Measurements from ENCODE around the gene SYTL3.

DNA sequence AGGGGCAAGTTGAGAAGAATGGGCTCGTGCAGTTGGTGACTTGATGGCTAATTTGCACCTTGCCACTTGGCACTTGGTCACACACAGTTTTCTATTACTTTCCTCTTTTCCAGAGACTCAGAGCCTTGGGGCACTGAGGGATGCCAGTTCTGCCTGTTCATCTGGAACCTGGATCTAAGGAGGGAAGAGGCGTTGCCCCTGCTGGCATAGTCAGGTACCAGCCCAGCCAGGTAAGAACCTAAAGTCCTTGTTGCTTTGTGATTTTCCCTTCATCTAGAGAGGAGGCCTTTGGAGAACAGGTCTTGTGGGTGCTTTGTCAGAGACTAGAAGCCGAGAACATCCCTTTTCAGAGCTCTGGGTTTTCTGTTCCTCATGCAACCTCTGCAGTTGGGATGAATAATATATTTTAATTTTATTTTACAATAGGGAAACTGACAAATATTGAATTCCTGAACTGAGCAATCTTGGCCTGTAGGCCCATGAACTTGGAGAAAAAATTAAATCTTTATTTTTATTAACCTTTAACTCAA is 11.4 kb downstream of the SYTL3 start:
- TF ChIP-seq EZH2phosphoT487 (IDR thresholded peaks at IDR 0.05; ENCODE audit: borderline replicate concordance, low read depth) (no peak), POLR2AphosphoS5 (IDR thresholded peaks at IDR 0.05; ENCODE audit: low read depth, low read length) (no peak), RCOR1 (IDR thresholded peaks at IDR 0.05; ENCODE audit: low read length) (no peak), FOXM1 (IDR thresholded peaks at IDR 0.05; ENCODE audit: low read depth) (no peak), GABPA (IDR thresholded peaks at IDR 0.05; ENCODE audit: low read depth) (no peak), TEAD4 (IDR thresholded peaks at IDR 0.05; ENCODE audit: borderline replicate concordance, insufficient read depth) (no peak)
- TF ChIP-seq, protein P1, sequence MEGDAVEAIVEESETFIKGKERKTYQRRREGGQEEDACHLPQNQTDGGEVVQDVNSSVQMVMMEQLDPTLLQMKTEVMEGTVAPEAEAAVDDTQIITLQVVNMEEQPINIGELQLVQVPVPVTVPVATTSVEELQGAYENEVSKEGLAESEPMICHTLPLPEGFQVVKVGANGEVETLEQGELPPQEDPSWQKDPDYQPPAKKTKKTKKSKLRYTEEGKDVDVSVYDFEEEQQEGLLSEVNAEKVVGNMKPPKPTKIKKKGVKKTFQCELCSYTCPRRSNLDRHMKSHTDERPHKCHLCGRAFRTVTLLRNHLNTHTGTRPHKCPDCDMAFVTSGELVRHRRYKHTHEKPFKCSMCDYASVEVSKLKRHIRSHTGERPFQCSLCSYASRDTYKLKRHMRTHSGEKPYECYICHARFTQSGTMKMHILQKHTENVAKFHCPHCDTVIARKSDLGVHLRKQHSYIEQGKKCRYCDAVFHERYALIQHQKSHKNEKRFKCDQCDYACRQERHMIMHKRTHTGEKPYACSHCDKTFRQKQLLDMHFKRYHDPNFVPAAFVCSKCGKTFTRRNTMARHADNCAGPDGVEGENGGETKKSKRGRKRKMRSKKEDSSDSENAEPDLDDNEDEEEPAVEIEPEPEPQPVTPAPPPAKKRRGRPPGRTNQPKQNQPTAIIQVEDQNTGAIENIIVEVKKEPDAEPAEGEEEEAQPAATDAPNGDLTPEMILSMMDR (IDR thresholded peaks at IDR 0.05) = no peak
- TF ChIP-seq, protein P2, sequence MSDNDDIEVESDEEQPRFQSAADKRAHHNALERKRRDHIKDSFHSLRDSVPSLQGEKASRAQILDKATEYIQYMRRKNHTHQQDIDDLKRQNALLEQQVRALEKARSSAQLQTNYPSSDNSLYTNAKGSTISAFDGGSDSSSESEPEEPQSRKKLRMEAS (IDR thresholded peaks at IDR 0.05; ENCODE audit: low read depth) = no peak
- TF ChIP-seq, protein P3, sequence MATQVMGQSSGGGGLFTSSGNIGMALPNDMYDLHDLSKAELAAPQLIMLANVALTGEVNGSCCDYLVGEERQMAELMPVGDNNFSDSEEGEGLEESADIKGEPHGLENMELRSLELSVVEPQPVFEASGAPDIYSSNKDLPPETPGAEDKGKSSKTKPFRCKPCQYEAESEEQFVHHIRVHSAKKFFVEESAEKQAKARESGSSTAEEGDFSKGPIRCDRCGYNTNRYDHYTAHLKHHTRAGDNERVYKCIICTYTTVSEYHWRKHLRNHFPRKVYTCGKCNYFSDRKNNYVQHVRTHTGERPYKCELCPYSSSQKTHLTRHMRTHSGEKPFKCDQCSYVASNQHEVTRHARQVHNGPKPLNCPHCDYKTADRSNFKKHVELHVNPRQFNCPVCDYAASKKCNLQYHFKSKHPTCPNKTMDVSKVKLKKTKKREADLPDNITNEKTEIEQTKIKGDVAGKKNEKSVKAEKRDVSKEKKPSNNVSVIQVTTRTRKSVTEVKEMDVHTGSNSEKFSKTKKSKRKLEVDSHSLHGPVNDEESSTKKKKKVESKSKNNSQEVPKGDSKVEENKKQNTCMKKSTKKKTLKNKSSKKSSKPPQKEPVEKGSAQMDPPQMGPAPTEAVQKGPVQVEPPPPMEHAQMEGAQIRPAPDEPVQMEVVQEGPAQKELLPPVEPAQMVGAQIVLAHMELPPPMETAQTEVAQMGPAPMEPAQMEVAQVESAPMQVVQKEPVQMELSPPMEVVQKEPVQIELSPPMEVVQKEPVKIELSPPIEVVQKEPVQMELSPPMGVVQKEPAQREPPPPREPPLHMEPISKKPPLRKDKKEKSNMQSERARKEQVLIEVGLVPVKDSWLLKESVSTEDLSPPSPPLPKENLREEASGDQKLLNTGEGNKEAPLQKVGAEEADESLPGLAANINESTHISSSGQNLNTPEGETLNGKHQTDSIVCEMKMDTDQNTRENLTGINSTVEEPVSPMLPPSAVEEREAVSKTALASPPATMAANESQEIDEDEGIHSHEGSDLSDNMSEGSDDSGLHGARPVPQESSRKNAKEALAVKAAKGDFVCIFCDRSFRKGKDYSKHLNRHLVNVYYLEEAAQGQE (IDR thresholded peaks at IDR 0.05; ENCODE audit: low read depth, low read length) = no peak
